Lower leg skin (tissue), 4 donors: ENCODE results near the gene DNAH11. TPM values are rescaled to one million over a fixed set of nuclear protein-coding genes. Genes with fewer than 3 reads are reported as not detected.

Experiments used
- DNase-seq, 2 donors: peaks; one replicate each; pipeline ENCODE4 v3.0.0-alpha.2; 2019; ENCODE audit warnings: low spot score in 2 of 2
- H3K4me3 ChIP-seq: fragments of 200-600 bp; sonication (generic); 2 replicates; pipeline ENCODE4 v1.5.1; 2017; ENCODE audit warnings: mild to moderate bottlenecking, low read depth; ENCODE audit not compliant: poor library complexity, severe bottlenecking
- CTCF ChIP-seq, 3 donors: fragments of 450-650 bp; IDR thresholded peaks; one replicate each; pipeline ENCODE4 v1.5.1; 2016; ENCODE audit warnings: antibody characterized with exemption in 3 of 3, mild to moderate bottlenecking in 3 of 3, moderate library complexity in 2 of 3
- POLR2A ChIP-seq, 2 donors: fragments of 450-650 bp; IDR thresholded peaks; one replicate each; pipeline ENCODE4 v1.6.1; 2016 to 2017; ENCODE audit warnings: antibody characterized with exemption in 2 of 2, mild to moderate bottlenecking in 1 of 2, moderate library complexity in 1 of 2
- WGBS, 2 donors: methylation state at CpG; one replicate each; pipeline ENCODE4 v1.1.5; 2018; 5-methylcytosine and 5-hydroxymethylcytosine counted together
- intact Hi-C: fragments of 100-400 bp; cut with DNase I; formaldehyde crosslinking; loops from one replicate; pipeline ENCODE4 v1.15.0; 2023; ENCODE audit warnings: low total_unique reads
- total RNA-seq, 4 donors: library from RNA; depleted of rRNA; stranded (reverse); fragments of >200 nt; gene quantifications; one replicate each; pipeline ENCODE4 v1.1.0, GENCODE V29; 2016

The DNAH11 gene
- total RNA-seq, 4 donors from 2014 or later = 0.88 to 10.0 (median 4.1) TPM

DNA sequence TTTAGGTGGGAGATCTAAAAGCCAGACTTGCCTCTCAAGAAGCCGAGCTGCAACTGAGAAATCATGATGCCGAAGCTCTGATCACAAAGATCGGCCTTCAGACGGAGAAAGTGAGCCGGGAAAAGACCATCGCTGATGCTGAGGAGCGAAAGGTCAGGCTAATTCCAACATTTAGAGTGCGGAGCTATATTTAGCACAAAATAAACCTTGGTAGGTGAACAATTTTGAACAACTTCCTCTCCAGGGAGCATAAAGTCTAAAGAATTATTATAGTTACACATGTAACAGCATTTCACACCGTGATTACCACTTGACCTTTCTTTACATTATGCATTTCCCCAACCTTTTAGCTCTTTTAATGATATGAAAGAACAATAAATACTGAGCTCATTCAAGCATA, 236.1 kb downstream of the DNAH11 start:
- TF ChIP-seq POLR2A (IDR thresholded peaks at IDR 0.05) (no peak), CTCF (IDR thresholded peaks at IDR 0.05) (no peak)
- 73 to 87% methylated on average over 9 of the region's 9 CpGs for WGBS, 2 donors
- no peak for DNase-seq
- no peak overlapping the region for H3K4me3 ChIP-seq
- intact Hi-C loops = loop anchor here (10.0 kb wide), 1 partner anchor 226 kb away; no protein-coding TSS in a partner anchor

GRCh38 chr7:21782996-21783395, 240.2 kb downstream of the DNAH11 start:
- intact Hi-C loops = no loop called here
- TF ChIP-seq CTCF (IDR thresholded peaks at IDR 0.05) (no peak), POLR2A (IDR thresholded peaks at IDR 0.05) (no peak)
- 60 to 84% methylated on average over 2 of the region's 2 CpGs for WGBS, 2 donors

DNA sequence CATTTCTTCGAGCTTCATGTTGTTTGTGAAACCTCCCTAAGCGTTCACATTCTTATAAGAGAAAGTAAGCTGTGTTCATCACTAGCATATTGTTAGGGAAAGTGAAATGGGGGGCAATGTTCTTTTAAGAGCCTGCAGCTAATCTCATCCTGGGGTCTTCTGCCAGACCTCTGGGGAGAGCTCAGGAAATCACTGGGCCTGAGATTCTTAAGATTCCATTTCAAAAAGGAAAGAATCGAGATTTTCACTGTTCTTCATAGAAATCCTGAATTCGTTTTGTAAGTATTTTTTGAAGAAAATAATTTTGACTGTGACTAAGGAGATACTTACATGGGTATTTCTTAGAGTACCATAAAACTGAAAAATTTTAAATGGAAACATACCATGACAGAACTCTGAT, 242.2 kb downstream of the DNAH11 start:
- WGBS, 2 donors = 77 to 79% methylated on average over 4 of the region's 4 CpGs
- intact Hi-C loops = no loop called here
- no peak overlapping the region for H3K4me3 ChIP-seq
- DNase-seq = no peak
- TF ChIP-seq POLR2A (IDR thresholded peaks at IDR 0.05) (no peak), CTCF (IDR thresholded peaks at IDR 0.05) (no peak)

More at GRCh38 chr7:21782996-21783395, 240.2 kb downstream of the DNAH11 start:
- H3K4me3 ChIP-seq = no peak overlapping the region
- DNase-seq = no peak

GRCh38 chr7:21805791-21806190, 263.0 kb downstream of the DNAH11 start:
- WGBS, 2 donors = 65 to 74% methylated on average over 1 of the region's 1 CpG
- no peak for DNase-seq
- TF ChIP-seq CTCF (IDR thresholded peaks at IDR 0.05) = no peak
- TF ChIP-seq POLR2A (IDR thresholded peaks at IDR 0.05) = no peak
- intact Hi-C loops = no loop called here
- no peak overlapping the region for H3K4me3 ChIP-seq

DNA sequence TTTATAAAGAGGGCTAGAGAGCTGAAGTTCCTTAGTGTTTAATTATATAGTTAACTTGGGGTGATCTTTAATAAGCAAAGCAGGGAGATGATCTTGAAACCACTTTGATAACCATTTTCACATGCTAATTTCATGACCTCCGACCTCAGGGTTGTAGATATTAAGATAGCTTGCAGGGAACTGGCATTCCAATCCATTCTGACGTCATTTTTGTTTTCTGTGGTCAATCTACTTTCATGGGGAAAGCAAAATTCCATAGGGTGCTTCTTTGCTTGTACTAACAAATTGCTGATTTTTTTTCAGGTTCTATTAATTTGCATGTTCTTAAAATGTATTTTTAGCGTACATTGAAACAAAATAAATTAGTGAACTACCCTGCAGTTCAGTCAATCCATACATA, 263.5 kb downstream of the DNAH11 start:
- intact Hi-C loops = no loop called here
- DNase-seq = no peak
- no peak overlapping the region for H3K4me3 ChIP-seq
- WGBS, 2 donors = 72 to 75% methylated on average over 3 of the region's 3 CpGs
- no peak for TF ChIP-seq POLR2A (IDR thresholded peaks at IDR 0.05)
- TF ChIP-seq CTCF (IDR thresholded peaks at IDR 0.05) = no peak

DNA sequence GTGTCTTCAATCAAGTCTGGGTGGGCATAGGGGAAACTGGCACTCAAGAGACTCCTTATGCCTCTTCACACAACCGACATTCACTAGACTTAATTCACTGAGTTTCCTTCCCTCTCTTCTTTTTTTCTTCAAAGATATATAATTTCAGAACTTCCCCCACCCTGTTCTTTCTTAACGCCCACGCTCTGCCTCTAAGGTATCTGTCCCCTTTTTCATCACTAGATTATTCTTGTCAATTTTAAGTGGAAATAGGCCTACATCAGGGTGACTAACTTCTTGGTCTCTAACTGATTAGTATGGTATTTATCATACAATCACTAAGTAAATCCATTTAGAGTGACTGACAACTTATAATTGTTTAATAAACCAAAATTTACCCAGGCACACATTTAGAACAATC, 276.2 kb downstream of the DNAH11 start:
- intact Hi-C loops = no loop called here
- 81 to 85% methylated on average over 3 of the region's 3 CpGs for WGBS, 2 donors
- TF ChIP-seq CTCF (IDR thresholded peaks at IDR 0.05) (no peak), POLR2A (IDR thresholded peaks at IDR 0.05) (no peak)
- DNase-seq = no peak
- H3K4me3 ChIP-seq = no peak overlapping the region
